ENCODE data around the gene PCDH9. TPM values are rescaled to one million over a fixed set of nuclear protein-coding genes. Genes with fewer than 3 reads are reported as not detected.

PCDH9 gene
- total RNA-seq, 1 experiment from 2014 or later: 4.2 TPM

- TF ChIP-seq REST (IDR thresholded peaks at IDR 0.05; ENCODE audit: insufficient read depth in 1 of 2, low read depth in 2 of 2, low read length in 1 of 2) (no peak), TCF7L2 (IDR thresholded peaks at IDR 0.05; ENCODE audit: low read depth, low read length) (no peak), CTCF (IDR thresholded peaks at IDR 0.05) (no peak), POLR2AphosphoS5 (IDR thresholded peaks at IDR 0.05; ENCODE audit: low read depth, low read length) (no peak), SIN3A (IDR thresholded peaks at IDR 0.05; ENCODE audit: borderline replicate concordance, insufficient read depth, low read depth, low read length) (no peak)
- POLR2A ChIA-PET: no interaction called here
- H3K36me3 ChIP-seq (ENCODE audit: control insufficient read depth, insufficient read depth, low read length): no peaks in the 10 kb centered on the region
- no peaks in the 10 kb centered on the region for H3K27me3 ChIP-seq (ENCODE audit: control insufficient read depth, insufficient read depth, low read length)
- H3K4me3 ChIP-seq (ENCODE audit: low read depth in 2 of 2, low read length in 2 of 2): no peak overlapping the region
- H3K4me1 ChIP-seq (ENCODE audit: control insufficient read depth, insufficient read depth, low read length): no peaks in the 10 kb centered on the region
- no peak overlapping the region for H3K27ac ChIP-seq (ENCODE audit: low read length)
- BruUV-seq (replicated peaks): no TSS peak
- DNase-seq (ENCODE audit: low read depth, low spot score) (no peak), ATAC-seq (no peak)
- in situ Hi-C loops (cut with HindIII; ENCODE audit: low pct_unique_long_range_greater_than_20kb, low sequenced_read_pairs) (no loop called here), intact Hi-C loops (cut with micrococcal nuclease; ENCODE audit: unreplicated experiment) (no loop called here)
- H3K9me3 ChIP-seq (ENCODE audit: control insufficient read depth, insufficient read depth, low read depth, low read length): no peaks in the 10 kb centered on the region
- CTCF ChIA-PET: no interaction called here
Measured at GRCh38 chr13:66506979-66507378, 723.2 kb downstream of the PCDH9 start.

GRCh38 chr13:66506051-66506777, 723.9 kb downstream of the PCDH9 start:
- intact Hi-C loops (cut with micrococcal nuclease; ENCODE audit: unreplicated experiment): no loop called here
- Histone ChIP-seq H3K27ac (ENCODE audit: low read length) (no peak overlapping the region), H3K9me3 (ENCODE audit: control insufficient read depth, insufficient read depth, low read depth, low read length) (no peaks in the 10 kb centered on the region), H3K27me3 (ENCODE audit: control insufficient read depth, insufficient read depth, low read length) (no peaks in the 10 kb centered on the region), H3K36me3 (ENCODE audit: control insufficient read depth, insufficient read depth, low read length) (no peaks in the 10 kb centered on the region), H3K4me3 (ENCODE audit: low read depth in 2 of 2, low read length in 2 of 2) (no peak overlapping the region), H3K4me1 (ENCODE audit: control insufficient read depth, insufficient read depth, low read length) (no peaks in the 10 kb centered on the region)
- TF ChIP-seq POLR2AphosphoS5 (IDR thresholded peaks at IDR 0.05; ENCODE audit: low read depth, low read length) (no peak), TCF7L2 (IDR thresholded peaks at IDR 0.05; ENCODE audit: low read depth, low read length) (no peak), REST (IDR thresholded peaks at IDR 0.05; ENCODE audit: insufficient read depth in 1 of 2, low read depth in 2 of 2, low read length in 1 of 2) (no peak), SIN3A (IDR thresholded peaks at IDR 0.05; ENCODE audit: borderline replicate concordance, insufficient read depth, low read depth, low read length) (no peak), CTCF (IDR thresholded peaks at IDR 0.05) (no peak)
- in situ Hi-C loops (cut with HindIII; ENCODE audit: low pct_unique_long_range_greater_than_20kb, low sequenced_read_pairs): no loop called here
- CTCF ChIA-PET: no interaction called here
- DNase-seq (ENCODE audit: low read depth, low spot score) (no peak), ATAC-seq (no peak)
- BruUV-seq (replicated peaks): no TSS peak
- POLR2A ChIA-PET: no interaction called here
